H9 (cell line): Measurements from ENCODE around the gene POLL. TPM values are rescaled to one million over a fixed set of nuclear protein-coding genes. Genes with fewer than 3 reads are reported as not detected.

Experiments
- DNase-seq: peaks from one replicate; pipeline ENCODE4 v3.0.0-alpha.2; 2017
- H2AFZ ChIP-seq: one replicate; pipeline ENCODE4 v1.6.1; 2013; ENCODE audit warnings: mild to moderate bottlenecking, low read length, control low read depth, moderate library complexity
- H2AK5ac ChIP-seq: 2 replicates; pipeline ENCODE4 v1.6.1; 2013; ENCODE audit warnings: low read length, control low read depth, mixed read lengths; ENCODE audit not compliant: insufficient read length
- H2BK120ac ChIP-seq: one replicate; pipeline ENCODE4 v1.6.1; 2013; ENCODE audit warnings: low read depth, mild to moderate bottlenecking, low read length, control low read depth, inconsistent platforms; ENCODE audit not compliant: poor library complexity, severe bottlenecking
- H2BK12ac ChIP-seq: 2 replicates; pipeline ENCODE4 v1.6.1; 2013; ENCODE audit warnings: low read length, control low read depth, mixed read lengths, low read depth; ENCODE audit not compliant: insufficient read length
- H2BK15ac ChIP-seq: 2 replicates; pipeline ENCODE4 v1.6.1; 2013; ENCODE audit warnings: low read depth, low read length, control low read depth
- H2BK20ac ChIP-seq: one replicate; pipeline ENCODE4 v1.6.1; 2013; ENCODE audit warnings: low read depth, mild to moderate bottlenecking, low read length, control low read depth, inconsistent platforms; ENCODE audit not compliant: poor library complexity, severe bottlenecking
- H2BK5ac ChIP-seq: 2 replicates; pipeline ENCODE4 v1.6.1; 2013; ENCODE audit warnings: low read length, control low read depth, mixed read lengths; ENCODE audit not compliant: insufficient read length
- H3K14ac ChIP-seq: 2 replicates; pipeline ENCODE4 v1.6.1; 2013; ENCODE audit warnings: low read length, control low read depth; ENCODE audit not compliant: insufficient read depth
- H3K18ac ChIP-seq: 2 replicates; pipeline ENCODE4 v1.6.1; 2013; ENCODE audit warnings: low read depth, mild to moderate bottlenecking, mixed read lengths, low read length, control low read depth; ENCODE audit not compliant: insufficient read length
- H3K23ac ChIP-seq: 2 replicates; pipeline ENCODE4 v1.6.1; 2013; ENCODE audit warnings: low read length, control low read depth, mixed read lengths, low read depth; ENCODE audit not compliant: insufficient read length
- H3K23me2 ChIP-seq: 2 replicates; pipeline ENCODE4 v1.6.1; 2013; ENCODE audit warnings: low read depth, mild to moderate bottlenecking, mixed read lengths, low read length, control low read depth; ENCODE audit not compliant: insufficient read length, poor library complexity, severe bottlenecking
- H3K27ac ChIP-seq: 2 replicates; pipeline ENCODE4 v1.5.1; 2013; ENCODE audit warnings: low read length, control low read depth, mixed read lengths, low read depth; ENCODE audit not compliant: insufficient read length
- H3K27me3 ChIP-seq: 2 replicates; pipeline ENCODE4 v1.6.1; 2013; ENCODE audit warnings: low read length, control low read depth, inconsistent platforms; ENCODE audit not compliant: insufficient read depth
- H3K4ac ChIP-seq: 2 replicates; pipeline ENCODE4 v1.6.1; 2013; ENCODE audit warnings: low read depth, mild to moderate bottlenecking, control low read depth, inconsistent platforms, low read length, moderate library complexity
- H3K4me1 ChIP-seq: 2 replicates; pipeline ENCODE4 v1.6.1; 2013; ENCODE audit warnings: low read length, control low read depth, inconsistent platforms; ENCODE audit not compliant: insufficient read depth
- H3K4me2 ChIP-seq: 2 replicates; pipeline ENCODE4 v1.6.1; 2013; ENCODE audit warnings: low read length, control low read depth, mixed read lengths; ENCODE audit not compliant: insufficient read length, insufficient read depth
- H3K56ac ChIP-seq: 2 replicates; pipeline ENCODE4 v1.6.1; 2013; ENCODE audit warnings: low read depth, mild to moderate bottlenecking, mixed read lengths, low read length, control low read depth; ENCODE audit not compliant: insufficient read length
- H3K79me1 ChIP-seq: 2 replicates; pipeline ENCODE4 v1.6.1; 2013; ENCODE audit warnings: low read depth, mild to moderate bottlenecking, moderate library complexity, low read length, control low read depth, inconsistent platforms; ENCODE audit not compliant: insufficient read depth, poor library complexity, severe bottlenecking
- H3K79me2 ChIP-seq: 2 replicates; pipeline ENCODE4 v1.6.1; 2013; ENCODE audit warnings: low read length, control low read depth, inconsistent platforms; ENCODE audit not compliant: insufficient read depth
- H3K9ac ChIP-seq: 2 replicates; pipeline ENCODE4 v1.6.1; 2013; ENCODE audit warnings: low read length, control low read depth, mixed read lengths; ENCODE audit not compliant: insufficient read length; ENCODE audit errors: extremely low read depth
- H3K9me3 ChIP-seq: one replicate; pipeline ENCODE4 v1.6.1; 2013; ENCODE audit warnings: low read depth, low read length, inconsistent platforms; ENCODE audit not compliant: control insufficient read depth
- H3T11ph ChIP-seq: one replicate; pipeline ENCODE4 v1.6.1; 2013; ENCODE audit warnings: mild to moderate bottlenecking, low read length, control low read depth, inconsistent platforms
- H4K20me1 ChIP-seq: one replicate; pipeline ENCODE4 v1.6.1; 2013; ENCODE audit not compliant: control insufficient read depth, insufficient read length, insufficient read depth
- H4K5ac ChIP-seq: 2 replicates; pipeline ENCODE4 v1.6.1; 2013; ENCODE audit warnings: low read depth, mild to moderate bottlenecking, mixed read lengths, low read length, control low read depth; ENCODE audit not compliant: insufficient read length
- H4K8ac ChIP-seq: replicated peaks from 2 replicates; pipeline ENCODE4 v1.6.1; 2013; ENCODE audit warnings: low read length, control low read depth, mixed read lengths, low read depth; ENCODE audit not compliant: insufficient read length
- H4K91ac ChIP-seq: 2 replicates; pipeline ENCODE4 v1.6.1; 2013; ENCODE audit warnings: low read depth, mild to moderate bottlenecking, moderate library complexity, mixed read lengths, low read length, control low read depth; ENCODE audit not compliant: insufficient read length
- H3K27ac Mint-ChIP-seq, 3 experiments: 2 replicates in 2 of 3; 3 replicates in 1 of 3; pipeline ENCODE4 v1.8.0; 2020 to 2021; ENCODE audit warnings: mixed read lengths in 3 of 3, mild to moderate bottlenecking in 1 of 3, moderate library complexity in 1 of 3
- H3K27me3 Mint-ChIP-seq: 2 replicates; pipeline ENCODE4 v1.8.0; 2021; ENCODE audit warnings: low read depth, mild to moderate bottlenecking, moderate library complexity, mixed read lengths
- H3K36me3 Mint-ChIP-seq, 3 experiments: 2 replicates in 2 of 3; 3 replicates in 1 of 3; pipeline ENCODE4 v1.8.0; 2020 to 2021; ENCODE audit warnings: low read depth in 3 of 3, mixed read lengths in 3 of 3; ENCODE audit not compliant: insufficient read depth in 1 of 3
- H3K4me1 Mint-ChIP-seq, 2 experiments: 2 replicates each; pipeline ENCODE4 v1.8.0; 2020; ENCODE audit warnings: mixed read lengths in 2 of 2
- H3K4me3 Mint-ChIP-seq, 2 experiments: 2 replicates in 1 of 2; 3 replicates in 1 of 2; pipeline ENCODE4 v1.8.0; 2020 to 2021; ENCODE audit warnings: mild to moderate bottlenecking in 2 of 2, mixed read lengths in 2 of 2, moderate library complexity in 1 of 2
- H3K9me3 Mint-ChIP-seq, 2 experiments: 2 replicates in 1 of 2; 3 replicates in 1 of 2; pipeline ENCODE4 v1.8.0; 2020; ENCODE audit warnings: mild to moderate bottlenecking in 2 of 2, mixed read lengths in 2 of 2, moderate library complexity in 1 of 2
- CTCF ChIP-seq: fragments of 200-600 bp; sonication (generic); conservative IDR thresholded peaks from 3 replicates; pipeline ENCODE4 v1.8.0; 2021; ENCODE audit warnings: antibody characterized with exemption, mild to moderate bottlenecking
- WGBS: extraction: QIAGEN DNeasy Blood & Tissue Kit; methylation state at CpG from one replicate; pipeline ENCODE4 v1.1.7; 2013; ENCODE audit warnings: missing lambda C conversion rate, low lambda C conversion rate, mixed read lengths; ENCODE audit not compliant: insufficient read length; ENCODE audit errors: extremely low coverage; 5-methylcytosine and 5-hydroxymethylcytosine counted together
- total RNA-seq: library from RNA; stranded (reverse); gene quantifications from 2 replicates; pipeline ENCODE4 v1.2.1, GENCODE V29; 2021

Gene POLL
- total RNA-seq, 1 experiment from 2014 or later = 30.8 TPM

GRCh38 chr10:101562231-101562630, 25.8 kb downstream of the POLL start:
- no peak overlapping the region for H3K23ac ChIP-seq
- no peak overlapping the region for H4K91ac ChIP-seq
- no peak overlapping the region for H3K18ac ChIP-seq
- no peak for DNase-seq
- H2BK5ac ChIP-seq = no peak overlapping the region
- no peak overlapping the region for H2AK5ac ChIP-seq
- no peak for TF ChIP-seq CTCF
- H3K4me2 ChIP-seq = no peak overlapping the region
- no peaks in the 10 kb centered on the region; a peak in 1 of 5 replicates for H3K9me3 Mint-ChIP-seq
- H3K14ac ChIP-seq = no peak overlapping the region; the same call in 1 of the 2 replicates
- no peaks in the 10 kb centered on the region; a peak in 1 of 7 replicates for H3K36me3 Mint-ChIP-seq
- peaks cover 4% of the 10 kb centered on the region; the same call in 1 of the 2 replicates for H3K27me3 ChIP-seq
- H3K27me3 Mint-ChIP-seq = peaks cover 44% of the 10 kb centered on the region
- no peaks in the 10 kb centered on the region for H4K20me1 ChIP-seq
- no peaks in the 10 kb centered on the region for H3K79me2 ChIP-seq
- H3K9ac ChIP-seq = no peak overlapping the region
- H3K4me1 Mint-ChIP-seq = peaks cover 9 to 18% of the 10 kb centered on the region in 2 experiments
- H3K4me3 Mint-ChIP-seq = no peak overlapping the region
- no peak overlapping the region for H2BK120ac ChIP-seq
- H3K27ac ChIP-seq = no peak overlapping the region
- H4K8ac ChIP-seq = no peak overlapping the region
- no peak overlapping the region for H3K56ac ChIP-seq
- H3K79me1 ChIP-seq = no peaks in the 10 kb centered on the region
- no peak overlapping the region for H2BK12ac ChIP-seq
- H3K4me1 ChIP-seq = no peaks in the 10 kb centered on the region
- H3K4ac ChIP-seq = no peak overlapping the region
- H2AFZ ChIP-seq = no peak overlapping the region
- H3K23me2 ChIP-seq = no peaks in the 10 kb centered on the region
- no peaks in the 10 kb centered on the region for H3K9me3 ChIP-seq
- H3T11ph ChIP-seq = no peak overlapping the region
- no peak overlapping the region for H2BK15ac ChIP-seq
- no CpG with 5 or more reads among the region's 5 CpGs for WGBS
- peak overlapping the region in 1 of 3 experiments; percentile 24; a peak in 1 of 7 replicates for H3K27ac Mint-ChIP-seq
- H2BK20ac ChIP-seq = no peak overlapping the region
- no peak overlapping the region for H4K5ac ChIP-seq
